ENCODE measurements around the gene TFCP2.

- TF ChIP-seq CTCF (IDR thresholded peaks at IDR 0.05) (peak; percentile 80), ZFX (IDR thresholded peaks at IDR 0.05; ENCODE audit: borderline replicate concordance) (no peak)
Observed at GRCh38 chr12:51217968-51218606, 45.2 kb upstream of the TFCP2 start, which contains the start of gene POU6F1.
